KOPT-K1 (cell line): Measurements from ENCODE around the gene HAUS2.

Experiments
- H3K27ac ChIP-seq: fragments of 200-600 bp; sonication (generic); 2 replicates; pipeline ENCODE4 v1.5.1; 2016; ENCODE audit warnings: antibody characterized with exemption, mild to moderate bottlenecking, low read depth, low read length; ENCODE audit not compliant: poor library complexity, severe bottlenecking
- H3K36me3 ChIP-seq: fragments of 200-600 bp; sonication (generic); 2 replicates; pipeline ENCODE4 v1.5.1; 2017; ENCODE audit warnings: antibody characterized with exemption, mild to moderate bottlenecking, low read length, moderate library complexity; ENCODE audit not compliant: insufficient read depth
- H3K9me3 ChIP-seq: fragments of 200-600 bp; sonication (generic); 2 replicates; pipeline ENCODE4 v1.5.1; 2017; ENCODE audit warnings: antibody characterized with exemption, low read length, mild to moderate bottlenecking; ENCODE audit not compliant: insufficient read depth, poor library complexity, severe bottlenecking

HAUS2 gene

DNA sequence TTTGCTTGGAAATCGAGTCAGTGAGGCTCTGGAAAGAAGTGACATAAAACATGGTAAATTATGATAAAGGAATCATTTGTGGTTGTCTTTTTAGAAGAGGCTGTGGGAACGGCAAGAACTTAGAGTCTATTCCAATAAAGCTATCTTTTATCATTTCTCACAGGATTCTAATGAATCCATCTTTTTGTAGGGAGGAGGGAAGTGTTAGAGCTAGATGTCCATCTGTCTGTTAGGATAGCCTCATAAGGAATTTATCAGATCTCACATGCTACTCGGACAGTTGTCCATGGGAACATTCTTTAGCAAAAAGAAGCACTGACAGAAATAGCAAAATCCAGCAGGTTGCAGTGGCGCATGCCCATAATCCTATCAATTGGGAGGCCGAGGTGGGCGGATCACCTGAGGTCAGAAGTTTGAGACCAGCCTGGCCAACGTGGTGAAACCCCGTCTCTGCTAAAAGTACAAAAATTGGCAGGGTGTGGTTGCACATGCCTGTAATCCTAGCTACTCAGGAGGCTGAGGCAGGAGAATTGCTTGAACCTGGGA lies 63.8 kb downstream of the HAUS2 start:
- no peak overlapping the region for H3K27ac ChIP-seq

DNA sequence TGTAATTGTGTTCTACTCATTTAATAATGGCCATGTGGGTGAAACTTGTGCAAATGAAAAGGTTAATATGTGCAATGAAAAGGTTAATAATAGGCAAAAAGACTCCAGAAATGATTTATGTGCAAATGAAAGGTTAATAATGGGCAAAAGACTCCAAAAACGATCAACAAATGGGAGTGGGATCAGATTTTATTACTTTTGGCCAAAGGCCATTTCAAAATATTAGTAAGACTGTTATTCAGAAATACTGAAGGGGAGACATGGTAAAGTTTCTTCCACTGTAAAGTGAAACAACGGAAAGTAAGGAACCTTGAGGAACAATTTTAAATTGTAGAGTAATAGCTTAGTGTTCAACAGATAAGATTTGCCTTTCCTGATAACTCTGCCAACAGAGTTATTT lies 67.5 kb downstream of the HAUS2 start:
- Histone ChIP-seq H3K36me3 (no peaks in the 10 kb centered on the region), H3K9me3 (no peaks in the 10 kb centered on the region), H3K27ac (no peak overlapping the region)

More for the DNA sequence above, 63.8 kb downstream of the HAUS2 start:
- Histone ChIP-seq H3K36me3 (no peaks in the 10 kb centered on the region), H3K9me3 (no peaks in the 10 kb centered on the region)
